RPMI7951 (cell line): Measurements from ENCODE around the gene ISOC2. TPM values are rescaled to one million over a fixed set of nuclear protein-coding genes. Genes with fewer than 3 reads are reported as not detected.
"Not testable (repeated sequence)": the region's sequence is repeated elsewhere in the genome, so short reads cannot be mapped to it uniquely, and the experiment has no call there.

Source experiments
- DNase-seq: peaks from one replicate; pipeline ENCODE4 v3.0.0-alpha.2; 2012; ENCODE audit warnings: low read depth
- total RNA-seq: library from RNA; depleted of rRNA; stranded (reverse); fragments of >200 nt; shearing (Covaris generic); gene quantifications from 2 replicates; pipeline ENCODE4 v1.2.3, GENCODE V29; 2014

ISOC2 gene
- total RNA-seq, 1 experiment from 2014 or later: 81.9 TPM

GRCh38 chr19:55457683-55458457 lies 3.6 kb downstream of the ISOC2 start:
- DNase-seq: no peak

- DNase-seq: no peak
Measured at GRCh38 chr19:55456347-55456746, 5.1 kb downstream of the ISOC2 start.

GRCh38 chr19:55455576-55456235 lies 5.7 kb downstream of the ISOC2 start:
- no peak for DNase-seq

- DNase-seq: no peak
Measured at GRCh38 chr19:55454787-55455243, 6.6 kb downstream of the ISOC2 start.

- DNase-seq: no peak
Measured at GRCh38 chr19:55453511-55454260, 7.8 kb downstream of the ISOC2 start.

- peak; percentile 68 for DNase-seq
Measured at GRCh38 chr19:55452749-55453346, 8.6 kb downstream of the ISOC2 start.

- DNase-seq: no peak
Measured at GRCh38 chr19:55451965-55452748, 9.3 kb downstream of the ISOC2 start.

- DNase-seq: no peak
Measured at GRCh38 chr19:55451163-55451964, 10.1 kb downstream of the ISOC2 start.

GRCh38 chr19:55449469-55449868 lies 12.0 kb downstream of the ISOC2 start:
- DNase-seq: no peak

GRCh38 chr19:55448175-55448490 lies 13.3 kb downstream of the ISOC2 start:
- DNase-seq: not testable (repeated sequence)

- DNase-seq: peak; percentile 87
Measured at GRCh38 chr19:55447421-55448174, 13.8 kb downstream of the ISOC2 start.

- no peak for DNase-seq
Measured at GRCh38 chr19:55446060-55446459, 15.4 kb downstream of the ISOC2 start.

GRCh38 chr19:55444646-55445045 lies 16.8 kb downstream of the ISOC2 start:
- no peak for DNase-seq

GRCh38 chr19:55443824-55444480 lies 17.5 kb downstream of the ISOC2 start:
- DNase-seq: no peak

GRCh38 chr19:55443045-55443823 lies 18.2 kb downstream of the ISOC2 start, which contains the start of gene SHISA7:
TSS of gene SHISA7 (minus strand) at chr19:55443300. CDS start at chr19:55442863, 437 bp downstream.
- no peak for DNase-seq

- DNase-seq: no peak
Measured at GRCh38 chr19:55442372-55442961, 19.0 kb downstream of the ISOC2 start.

GRCh38 chr19:55441692-55442321 lies 19.6 kb downstream of the ISOC2 start:
- DNase-seq: no peak

- DNase-seq: no peak
Measured at GRCh38 chr19:55441319-55441691, 20.1 kb downstream of the ISOC2 start.
